Mesothelial cell of epicardium (in vitro differentiated cells): ENCODE measurements around the gene GRIK5. TPM values are rescaled to one million over a fixed set of nuclear protein-coding genes. Genes with fewer than 3 reads are reported as not detected.

ENCODE experiments used
- DNase-seq, 2 experiments: peaks; one replicate each; pipeline ENCODE4 v3.0.0; 2021; ENCODE audit warnings: low spot score in 2 of 2; ENCODE audit not compliant: unreplicated experiment in 2 of 2
- H3K27ac Mint-ChIP-seq: 2 replicates; pipeline ENCODE4 v1.8.0; 2021; ENCODE audit warnings: mixed read lengths
- H3K27me3 Mint-ChIP-seq: 2 replicates; pipeline ENCODE4 v1.8.0; 2021; ENCODE audit warnings: low read depth, mixed read lengths
- H3K36me3 Mint-ChIP-seq: 2 replicates; pipeline ENCODE4 v1.8.0; 2021; ENCODE audit warnings: mixed read lengths
- H3K4me1 Mint-ChIP-seq: 2 replicates; pipeline ENCODE4 v1.8.0; 2021; ENCODE audit warnings: mixed read lengths
- H3K4me3 Mint-ChIP-seq: 2 replicates; pipeline ENCODE4 v1.8.0; 2021; ENCODE audit warnings: mild to moderate bottlenecking, moderate library complexity, mixed read lengths
- H3K9me3 Mint-ChIP-seq: 2 replicates; pipeline ENCODE4 v1.8.0; 2021; ENCODE audit warnings: mixed read lengths
- CTCF ChIP-seq: fragments of 200-600 bp; sonication (generic); IDR thresholded peaks from one replicate; pipeline ENCODE4 v1.5.0; 2021; ENCODE audit warnings: antibody characterized with exemption; ENCODE audit not compliant: unreplicated experiment
- total RNA-seq: library from RNA; stranded (reverse); gene quantifications from 3 replicates; pipeline ENCODE4 v1.2.1, GENCODE V29; 2021

The GRIK5 gene
- total RNA-seq, 1 donor from 2014 or later = 38.3 TPM

- Mint-ChIP-seq H3K4me3 (peak overlapping the region; percentile 86), H3K27ac (peak overlapping the region; percentile 82), H3K9me3 (no peaks in the 10 kb centered on the region), H3K36me3 (peaks cover 2% of the 10 kb centered on the region), H3K27me3 (no peaks in the 10 kb centered on the region), H3K4me1 (peaks cover 14% of the 10 kb centered on the region)
- DNase-seq = no peak
- TF ChIP-seq CTCF = no peak
Measured at GRCh38 chr19:41957161-41957837, 112.7 kb downstream of the GRIK5 start.

- no peak for DNase-seq
- no peak overlapping the region for H3K4me3 Mint-ChIP-seq
Measured at GRCh38 chr19:41956621-41957020, 113.4 kb downstream of the GRIK5 start.

GRCh38 chr19:41955521-41955920 is 114.5 kb downstream of the GRIK5 start:
- no peak for DNase-seq
- Mint-ChIP-seq H3K4me3 (no peak overlapping the region), H3K27me3 (peaks cover 4% of the 10 kb centered on the region), H3K36me3 (peaks cover 2% of the 10 kb centered on the region), H3K27ac (no peak overlapping the region), H3K9me3 (no peaks in the 10 kb centered on the region), H3K4me1 (peaks cover 16% of the 10 kb centered on the region)
- TF ChIP-seq CTCF = no peak

More at GRCh38 chr19:41956621-41957020, 113.4 kb downstream of the GRIK5 start:
- no peak overlapping the region for H3K27ac Mint-ChIP-seq
- H3K9me3 Mint-ChIP-seq = no peaks in the 10 kb centered on the region
- TF ChIP-seq CTCF = no peak
- peaks cover 2% of the 10 kb centered on the region for H3K36me3 Mint-ChIP-seq
- H3K27me3 Mint-ChIP-seq = peaks cover 2% of the 10 kb centered on the region
- H3K4me1 Mint-ChIP-seq = peaks cover 17% of the 10 kb centered on the region

- peak overlapping the region; percentile 15 for H3K4me3 Mint-ChIP-seq
Measured at GRCh38 chr19:41951686-41952172, 118.3 kb downstream of the GRIK5 start.

More at GRCh38 chr19:41951686-41952172, 118.3 kb downstream of the GRIK5 start:
- no peaks in the 10 kb centered on the region for H3K36me3 Mint-ChIP-seq
- TF ChIP-seq CTCF = peak; percentile 99
- peak; percentile 62 to 91 for DNase-seq
- no peak overlapping the region for H3K27ac Mint-ChIP-seq
- H3K9me3 Mint-ChIP-seq = no peaks in the 10 kb centered on the region
- H3K4me1 Mint-ChIP-seq = peaks cover 4% of the 10 kb centered on the region
- peaks cover 7% of the 10 kb centered on the region for H3K27me3 Mint-ChIP-seq

Other genes starting within 250 kb of the GRIK5 start
- gene LYPD4, start 225.5 kb downstream of the GRIK5 start, total RNA-seq = not detected in 3 replicates
- gene DMRTC2, start 225.2 kb downstream of the GRIK5 start, total RNA-seq = not detected in 3 replicates
- gene RPS19, start 210.0 kb downstream of the GRIK5 start, total RNA-seq = 2,197 to 2,288 TPM (median 2,263 TPM) in 3 replicates
- gene CD79A, start 192.9 kb downstream of the GRIK5 start, total RNA-seq = 0.43 to 0.62 TPM (median 0.58 TPM) in 3 replicates
- 78.8 to 83.9 TPM (median 82.4 TPM) in 3 replicates for gene ARHGEF1, start 187.0 kb downstream of the GRIK5 start, total RNA-seq
- gene ERFL, start 141.8 kb downstream of the GRIK5 start, total RNA-seq = 0.49 to 0.67 TPM (median 0.59 TPM) in 3 replicates
- gene RABAC1, start 110.9 kb downstream of the GRIK5 start, total RNA-seq = 99.7 to 104 TPM (median 102 TPM) in 3 replicates
- gene ATP1A3, start 76.0 kb downstream of the GRIK5 start, total RNA-seq = 0.45 TPM in 1 of 3 replicates, not detected in the others
- 20.8 to 21.9 TPM (median 21.3 TPM) in 3 replicates for gene ZNF574, start 6.0 kb upstream of the GRIK5 start, total RNA-seq
- 0.65 to 0.93 TPM (median 0.66 TPM) in 3 replicates for gene POU2F2, start 62.2 kb upstream of the GRIK5 start, total RNA-seq
- gene DEDD2, start 147.5 kb upstream of the GRIK5 start, total RNA-seq = 21.3 to 24.0 TPM (median 23.7 TPM) in 3 replicates
- 12.3 to 13.4 TPM (median 13.3 TPM) in 3 replicates for gene ZNF526, start 150.1 kb upstream of the GRIK5 start, total RNA-seq
- 42.9 to 45.5 TPM (median 44.6 TPM) in 3 replicates for gene GSK3A, start 172.4 kb upstream of the GRIK5 start, total RNA-seq
- 90.4 to 106 TPM (median 92.1 TPM) in 3 replicates for gene ERF, start 184.9 kb upstream of the GRIK5 start, total RNA-seq
- gene CIC, start 199.0 kb upstream of the GRIK5 start, total RNA-seq = 84.0 to 90.9 TPM (median 90.8 TPM) in 3 replicates
- 1.3 to 2.0 TPM (median 1.7 TPM) in 3 replicates for gene PRR19, start 231.9 kb upstream of the GRIK5 start, total RNA-seq
- gene PAFAH1B3, start 232.4 kb upstream of the GRIK5 start, total RNA-seq = 81.2 to 91.0 TPM (median 88.5 TPM) in 3 replicates
- 0.25 to 0.92 TPM (median 0.42 TPM) in 3 replicates for gene TMEM145, start 243.1 kb upstream of the GRIK5 start, total RNA-seq